ENCODE data around the gene PLA2G15. TPM values are rescaled to one million over a fixed set of nuclear protein-coding genes. Genes with fewer than 3 reads are reported as not detected.

PLA2G15 gene
- total and polyA plus RNA-seq, 11 donors: 25.8 to 68.0 (median 45.4) TPM

- TF ChIP-seq CTCF (IDR thresholded peaks at IDR 0.05) (no peak), POLR2A (IDR thresholded peaks at IDR 0.05) (no peak)
- Histone ChIP-seq H3K36me3 (peaks cover 0 to 25% (median 3%) of the 10 kb centered on the region in 9 donors), H3K4me3 (no peak overlapping the region), H3K9me3 (no peaks in the 10 kb centered on the region), H3K27ac (no peak overlapping the region), H3K4me1 (peaks cover 0 to 7% (median 0%) of the 10 kb centered on the region in 12 donors), H3K27me3 (no peaks in the 10 kb centered on the region)
- WGBS, 4 donors: 90 to 94% (median 91%) methylated on average over 3 of the region's 3 CpGs
- no peak for ATAC-seq
- intact Hi-C loops (cut with DNase I): no loop called here
- no peak for DNase-seq
Observed at GRCh38 chr16:68216240-68216639, 28.9 kb upstream of the PLA2G15 start.

GRCh38 chr16:68217506-68217905 is 27.7 kb upstream of the PLA2G15 start:
- Histone ChIP-seq H3K4me3 (no peak overlapping the region), H3K27me3 (no peaks in the 10 kb centered on the region), H3K27ac (no peak overlapping the region), H3K9me3 (no peaks in the 10 kb centered on the region), H3K36me3 (peaks cover 0 to 32% (median 8%) of the 10 kb centered on the region in 9 donors), H3K4me1 (peaks cover 0 to 7% (median 0%) of the 10 kb centered on the region in 12 donors)
- TF ChIP-seq POLR2A (IDR thresholded peaks at IDR 0.05) (no peak), CTCF (IDR thresholded peaks at IDR 0.05) (no peak)
- ATAC-seq (no peak), DNase-seq (no peak)
- 88 to 93% (median 90%) methylated on average over 4 of the region's 4 CpGs for WGBS, 4 donors
- intact Hi-C loops (cut with DNase I): no loop called here

- TF ChIP-seq POLR2A (IDR thresholded peaks at IDR 0.05): no peak
- no peak for TF ChIP-seq CTCF (IDR thresholded peaks at IDR 0.05)
- ATAC-seq: no peak
- Histone ChIP-seq H3K4me3 (no peak overlapping the region), H3K27me3 (no peaks in the 10 kb centered on the region), H3K36me3 (peaks cover 0 to 40% (median 8%) of the 10 kb centered on the region in 9 donors), H3K27ac (no peak overlapping the region), H3K4me1 (peaks cover 0 to 6% (median 0%) of the 10 kb centered on the region in 12 donors), H3K9me3 (no peaks in the 10 kb centered on the region)
- no peak for DNase-seq
- 89 to 95% (median 93%) methylated on average over 6 of the region's 6 CpGs for WGBS, 4 donors
- intact Hi-C loops (cut with DNase I): loop anchor here in 5 of 10 donors (10.0 kb wide), 5 partner anchors 125 to 415 kb away; partner anchors contain the start of genes DPEP2 (in 1 of the 5), RANBP10 (in 1 of the 5) and TSNAXIP1 (in 1 of the 5)
Observed at GRCh38 chr16:68219725-68220351, 25.3 kb upstream of the PLA2G15 start.

- Histone ChIP-seq H3K36me3 (peaks cover 0 to 66% (median 20%) of the 10 kb centered on the region in 9 donors), H3K4me1 (peaks cover 0 to 15% (median 9%) of the 10 kb centered on the region in 12 donors), H3K4me3 (no peak overlapping the region), H3K27me3 (no peaks in the 10 kb centered on the region), H3K27ac (no peak overlapping the region), H3K9me3 (no peaks in the 10 kb centered on the region)
- no peak for TF ChIP-seq POLR2A (IDR thresholded peaks at IDR 0.05)
- no peak for TF ChIP-seq CTCF (IDR thresholded peaks at IDR 0.05)
- DNase-seq (no peak), ATAC-seq (no peak)
- intact Hi-C loops (cut with DNase I): loop anchor here in 5 of 10 donors (10.0 kb wide), 5 partner anchors 128 to 418 kb away; partner anchors contain the start of genes DPEP2 (in 1 of the 5), RANBP10 (in 1 of the 5) and TSNAXIP1 (in 1 of the 5)
- 86 to 100% (median 92%) methylated on average over 1 of the region's 1 CpG for WGBS, 4 donors
Observed at GRCh38 chr16:68223072-68223471, 22.1 kb upstream of the PLA2G15 start.
